ENCODE data around the gene FBN1.

GRCh38 chr15:48548455-48548854 is 97.1 kb downstream of the FBN1 start:
- TF ChIP-seq CTCF (IDR thresholded peaks at IDR 0.05), result no peak
- TF ChIP-seq JUN (IDR thresholded peaks at IDR 0.05), result no peak
- no peak for TF ChIP-seq KDM1A (IDR thresholded peaks at IDR 0.05; ENCODE audit: low read depth)
- TF ChIP-seq BHLHE40 (IDR thresholded peaks at IDR 0.05; ENCODE audit: low read depth, low read length), result no peak
- no peak for TF ChIP-seq CHD2 (IDR thresholded peaks at IDR 0.05; ENCODE audit: low read length, partially characterized antibody)
- TF ChIP-seq ZC3H11A (IDR thresholded peaks at IDR 0.05), result no peak
- no peak for TF ChIP-seq RCOR1 (IDR thresholded peaks at IDR 0.05; ENCODE audit: low read depth, low read length)
- TF ChIP-seq MAFK (IDR thresholded peaks at IDR 0.05; ENCODE audit: partially characterized antibody), result no peak
